ENCODE measurements around the gene PARD3B.

The PARD3B gene

DNA sequence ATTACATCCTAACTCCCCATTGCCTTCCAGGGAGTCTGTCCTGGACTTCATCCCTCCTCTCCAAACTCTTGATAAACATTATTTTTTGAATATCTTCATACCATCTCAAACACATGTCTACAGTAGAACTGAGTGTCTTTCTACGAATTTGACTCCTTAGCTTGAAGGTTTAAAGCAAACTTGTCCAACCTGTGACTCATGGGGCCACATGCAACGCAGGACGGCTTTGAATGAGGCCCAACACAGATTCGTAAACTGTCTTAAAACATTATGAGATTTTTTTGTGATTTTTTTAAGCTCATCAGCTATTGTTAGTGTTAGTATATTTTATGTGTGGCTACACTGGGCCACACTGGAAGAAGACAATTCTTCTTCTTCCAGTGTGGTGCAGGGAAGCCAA is 98.1 kb downstream of the PARD3B start:
- H3K27me3 ChIP-seq (ENCODE audit: insufficient read depth, insufficient read length) = no peaks in the 10 kb centered on the region
- H3K9ac ChIP-seq (ENCODE audit: insufficient read length, low read depth) = no peak overlapping the region
- no peak overlapping the region for H3K4me3 ChIP-seq (ENCODE audit: insufficient read length, low read depth)
- no peaks in the 10 kb centered on the region for H3K9me3 ChIP-seq (ENCODE audit: insufficient read depth, low read length)
- no peaks in the 10 kb centered on the region for H3K36me3 ChIP-seq (ENCODE audit: insufficient read depth, insufficient read length, low read length)
- no peaks in the 10 kb centered on the region for H3K4me1 ChIP-seq (ENCODE audit: insufficient read depth, insufficient read length)
- no peak for DNase-seq (ENCODE audit: low read depth, low spot score)
- no peak for TF ChIP-seq SUZ12 (IDR thresholded peaks at IDR 0.05; ENCODE audit: extremely low read depth, insufficient read depth, insufficient read length)
- TF ChIP-seq ZNF274 (IDR thresholded peaks at IDR 0.05; ENCODE audit: low read depth, low read length) = no peak
- TF ChIP-seq YY1 (IDR thresholded peaks at IDR 0.05; ENCODE audit: insufficient read depth, insufficient read length) = no peak

- Histone ChIP-seq H3K4me3 (ENCODE audit: insufficient read length, low read depth) (no peak overlapping the region), H3K36me3 (ENCODE audit: insufficient read depth, insufficient read length, low read length) (no peaks in the 10 kb centered on the region), H3K9me3 (ENCODE audit: insufficient read depth, low read length) (no peaks in the 10 kb centered on the region), H3K27me3 (ENCODE audit: insufficient read depth, insufficient read length) (no peaks in the 10 kb centered on the region), H3K9ac (ENCODE audit: insufficient read length, low read depth) (no peak overlapping the region), H3K4me1 (ENCODE audit: insufficient read depth, insufficient read length) (no peaks in the 10 kb centered on the region)
- TF ChIP-seq SUZ12 (IDR thresholded peaks at IDR 0.05; ENCODE audit: extremely low read depth, insufficient read depth, insufficient read length) = no peak
- TF ChIP-seq ZNF274 (IDR thresholded peaks at IDR 0.05; ENCODE audit: low read depth, low read length) = no peak
- no peak for TF ChIP-seq YY1 (IDR thresholded peaks at IDR 0.05; ENCODE audit: insufficient read depth, insufficient read length)
- no peak for DNase-seq (ENCODE audit: low read depth, low spot score)
Measured at GRCh38 chr2:204645018-204645773, 99.9 kb downstream of the PARD3B start.

DNA sequence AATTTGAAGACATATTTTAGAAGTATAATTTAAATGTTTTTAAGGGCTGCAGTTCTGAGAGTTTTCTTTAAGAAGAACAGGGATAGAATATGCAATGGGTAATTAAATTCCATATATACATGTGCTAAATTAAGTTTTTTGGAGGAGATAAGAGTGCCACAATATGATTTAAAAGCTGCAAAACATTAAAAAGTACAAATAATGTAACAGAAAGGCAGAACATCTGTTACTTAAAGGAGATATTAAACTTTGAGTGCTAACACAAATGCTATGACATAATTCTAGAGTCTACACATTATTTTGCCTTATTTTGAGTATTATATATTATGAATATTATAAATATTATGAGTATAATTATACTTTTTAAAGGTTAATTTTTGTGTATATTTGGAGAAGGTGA is 102.4 kb downstream of the PARD3B start:
- peaks cover 15% of the 10 kb centered on the region; the same call in 1 of the 2 replicates for H3K9me3 ChIP-seq (ENCODE audit: insufficient read depth, low read length)
- no peaks in the 10 kb centered on the region for H3K4me1 ChIP-seq (ENCODE audit: insufficient read depth, insufficient read length)
- no peak overlapping the region for H3K4me3 ChIP-seq (ENCODE audit: insufficient read length, low read depth)
- H3K27me3 ChIP-seq (ENCODE audit: insufficient read depth, insufficient read length) = no peaks in the 10 kb centered on the region
- no peaks in the 10 kb centered on the region for H3K36me3 ChIP-seq (ENCODE audit: insufficient read depth, insufficient read length, low read length)
- no peak overlapping the region for H3K9ac ChIP-seq (ENCODE audit: insufficient read length, low read depth)
- TF ChIP-seq ZNF274 (IDR thresholded peaks at IDR 0.05; ENCODE audit: low read depth, low read length) (no peak), SUZ12 (IDR thresholded peaks at IDR 0.05; ENCODE audit: extremely low read depth, insufficient read depth, insufficient read length) (no peak), YY1 (IDR thresholded peaks at IDR 0.05; ENCODE audit: insufficient read depth, insufficient read length) (no peak)
- DNase-seq (ENCODE audit: low read depth, low spot score) = no peak

GRCh38 chr2:204650611-204651010 is 105.3 kb downstream of the PARD3B start:
- Histone ChIP-seq H3K4me1 (ENCODE audit: insufficient read depth, insufficient read length) (no peaks in the 10 kb centered on the region), H3K27me3 (ENCODE audit: insufficient read depth, insufficient read length) (no peaks in the 10 kb centered on the region), H3K4me3 (ENCODE audit: insufficient read length, low read depth) (no peak overlapping the region), H3K9ac (ENCODE audit: insufficient read length, low read depth) (no peak overlapping the region), H3K9me3 (ENCODE audit: insufficient read depth, low read length) (peaks cover 16% of the 10 kb centered on the region; the same call in 1 of the 2 replicates), H3K36me3 (ENCODE audit: insufficient read depth, insufficient read length, low read length) (no peaks in the 10 kb centered on the region)
- TF ChIP-seq SUZ12 (IDR thresholded peaks at IDR 0.05; ENCODE audit: extremely low read depth, insufficient read depth, insufficient read length) = no peak
- TF ChIP-seq ZNF274 (IDR thresholded peaks at IDR 0.05; ENCODE audit: low read depth, low read length) = no peak
- no peak for TF ChIP-seq YY1 (IDR thresholded peaks at IDR 0.05; ENCODE audit: insufficient read depth, insufficient read length)
- DNase-seq (ENCODE audit: low read depth, low spot score) = no peak

- no peak overlapping the region for H3K9ac ChIP-seq (ENCODE audit: insufficient read length, low read depth)
- TF ChIP-seq SUZ12 (IDR thresholded peaks at IDR 0.05; ENCODE audit: extremely low read depth, insufficient read depth, insufficient read length) = no peak
- TF ChIP-seq ZNF274 (IDR thresholded peaks at IDR 0.05; ENCODE audit: low read depth, low read length) = no peak
- no peak for TF ChIP-seq YY1 (IDR thresholded peaks at IDR 0.05; ENCODE audit: insufficient read depth, insufficient read length)
- no peaks in the 10 kb centered on the region for H3K36me3 ChIP-seq (ENCODE audit: insufficient read depth, insufficient read length, low read length)
- H3K27me3 ChIP-seq (ENCODE audit: insufficient read depth, insufficient read length) = no peaks in the 10 kb centered on the region
- H3K9me3 ChIP-seq (ENCODE audit: insufficient read depth, low read length) = peaks cover 16% of the 10 kb centered on the region; the same call in 1 of the 2 replicates
- no peak overlapping the region for H3K4me3 ChIP-seq (ENCODE audit: insufficient read length, low read depth)
- DNase-seq (ENCODE audit: low read depth, low spot score) = no peak
- H3K4me1 ChIP-seq (ENCODE audit: insufficient read depth, insufficient read length) = no peaks in the 10 kb centered on the region
Measured at GRCh38 chr2:204652063-204652462, 106.8 kb downstream of the PARD3B start.

DNA sequence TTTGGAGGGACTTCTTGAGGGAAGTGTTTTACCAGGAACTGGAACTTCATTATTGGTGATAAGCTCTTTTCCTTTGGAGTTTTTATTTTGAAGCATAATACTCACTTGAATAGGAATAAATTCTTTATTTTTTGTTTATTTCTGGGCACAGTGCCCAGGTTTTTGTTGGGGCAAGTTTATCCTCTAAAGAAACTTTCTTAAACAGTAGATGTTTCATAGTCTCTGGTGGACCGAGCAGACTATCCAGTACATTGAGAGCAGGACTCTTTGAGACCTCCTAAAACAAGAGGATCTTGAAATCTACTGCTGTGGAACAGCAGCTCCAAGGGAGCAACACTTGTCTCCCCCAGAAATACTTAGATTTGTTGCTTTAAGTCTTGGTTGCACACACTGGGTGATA is 109.4 kb downstream of the PARD3B start:
- H3K4me3 ChIP-seq (ENCODE audit: insufficient read length, low read depth) = no peak overlapping the region
- no peak for TF ChIP-seq ZNF274 (IDR thresholded peaks at IDR 0.05; ENCODE audit: low read depth, low read length)
- TF ChIP-seq SUZ12 (IDR thresholded peaks at IDR 0.05; ENCODE audit: extremely low read depth, insufficient read depth, insufficient read length) = no peak
- TF ChIP-seq YY1 (IDR thresholded peaks at IDR 0.05; ENCODE audit: insufficient read depth, insufficient read length) = no peak

GRCh38 chr2:204655101-204655500 is 109.8 kb downstream of the PARD3B start:
- H3K27me3 ChIP-seq (ENCODE audit: insufficient read depth, insufficient read length) = no peaks in the 10 kb centered on the region
- no peak overlapping the region for H3K9ac ChIP-seq (ENCODE audit: insufficient read length, low read depth)
- peaks cover 16% of the 10 kb centered on the region; the same call in 1 of the 2 replicates for H3K9me3 ChIP-seq (ENCODE audit: insufficient read depth, low read length)
- H3K4me3 ChIP-seq (ENCODE audit: insufficient read length, low read depth) = no peak overlapping the region
- TF ChIP-seq ZNF274 (IDR thresholded peaks at IDR 0.05; ENCODE audit: low read depth, low read length) = no peak
- no peak for TF ChIP-seq SUZ12 (IDR thresholded peaks at IDR 0.05; ENCODE audit: extremely low read depth, insufficient read depth, insufficient read length)
- TF ChIP-seq YY1 (IDR thresholded peaks at IDR 0.05; ENCODE audit: insufficient read depth, insufficient read length) = no peak
- H3K4me1 ChIP-seq (ENCODE audit: insufficient read depth, insufficient read length) = no peaks in the 10 kb centered on the region
- no peak for DNase-seq (ENCODE audit: low read depth, low spot score)
- H3K36me3 ChIP-seq (ENCODE audit: insufficient read depth, insufficient read length, low read length) = no peaks in the 10 kb centered on the region

More for the DNA sequence above, 109.4 kb downstream of the PARD3B start:
- Histone ChIP-seq H3K4me1 (ENCODE audit: insufficient read depth, insufficient read length) (no peaks in the 10 kb centered on the region), H3K36me3 (ENCODE audit: insufficient read depth, insufficient read length, low read length) (no peaks in the 10 kb centered on the region), H3K9ac (ENCODE audit: insufficient read length, low read depth) (no peak overlapping the region), H3K27me3 (ENCODE audit: insufficient read depth, insufficient read length) (no peaks in the 10 kb centered on the region), H3K9me3 (ENCODE audit: insufficient read depth, low read length) (peaks cover 16% of the 10 kb centered on the region; the same call in 1 of the 2 replicates)
- DNase-seq (ENCODE audit: low read depth, low spot score) = no peak

Data from NT2/D1 (cell line).